Measurements from ENCODE around the gene TBC1D20.

GRCh38 chr20:440636-441035 is 21.7 kb downstream of the TBC1D20 start:
- no peak for TF ChIP-seq CTCF (conservative IDR thresholded peaks at IDR 0.05; ENCODE audit: low read depth, low read length)
- no peak for TF ChIP-seq ELK1 (IDR thresholded peaks at IDR 0.05; ENCODE audit: borderline replicate concordance, low read depth, low read length)
- TF ChIP-seq RAD21 (IDR thresholded peaks at IDR 0.05; ENCODE audit: low read length), result no peak
- TF ChIP-seq NFE2L2 (IDR thresholded peaks at IDR 0.05; ENCODE audit: low read depth, low read length), result no peak
- TF ChIP-seq POLR2A (IDR thresholded peaks at IDR 0.05; ENCODE audit: low read depth, low read length), result no peak
- no peak for TF ChIP-seq USF2 (IDR thresholded peaks at IDR 0.05; ENCODE audit: low read depth, low read length)
- no peak for TF ChIP-seq MAZ (IDR thresholded peaks at IDR 0.05; ENCODE audit: borderline replicate concordance, low read depth, low read length)

Data from IMR-90 (cell line).